Transverse colon (tissue), 4 donors: ENCODE data around the gene AMPD3.

Experiments used
- CTCF ChIP-seq, 5 experiments: fragments of 200-600 bp in 3 of 5; fragments of 450-650 bp in 2 of 5; sonication (generic) in 3 of 5; IDR thresholded peaks; 1 replicate in 2 of 5; 2 replicates in 3 of 5; pipeline ENCODE4 v1.5.1; 2016 to 2017; ENCODE audit warnings: antibody characterized with exemption in 5 of 5, inconsistent platforms in 3 of 5, mild to moderate bottlenecking in 2 of 5, moderate library complexity in 1 of 5
- EP300 ChIP-seq: sonication (generic); formaldehyde crosslinking; IDR thresholded peaks from one replicate; pipeline ENCODE4 v1.6.1; 2017; ENCODE audit warnings: antibody characterized with exemption, low read depth
- POLR2A ChIP-seq: fragments of 450-650 bp; IDR thresholded peaks from one replicate; pipeline ENCODE4 v1.6.1; 2016; ENCODE audit warnings: antibody characterized with exemption, mild to moderate bottlenecking, moderate library complexity
- POLR2AphosphoS5 ChIP-seq, 3 donors: sonication (generic); formaldehyde crosslinking; IDR thresholded peaks; one replicate each; pipeline ENCODE4 v1.6.1; 2016; ENCODE audit warnings: antibody characterized with exemption in 3 of 3

- TF ChIP-seq CTCF (IDR thresholded peaks at IDR 0.05), result no peak
- TF ChIP-seq POLR2A, result no peak
- TF ChIP-seq POLR2AphosphoS5 (IDR thresholded peaks at IDR 0.05), result no peak
- TF ChIP-seq EP300, result no peak
These were observed 101.5 kb downstream of the AMPD3 start for GRCh38 chr11:10556590-10556989.
